GM23338 (cell line): ENCODE measurements around the gene CASKIN2. TPM values are rescaled to one million over a fixed set of nuclear protein-coding genes. Genes with fewer than 3 reads are reported as not detected.

Experiments used
- ATAC-seq: fragments of 200-7000 bp; cut with Tn5 transposase; 3 replicates; pipeline ENCODE4 v1.9.1; 2020
- DNase-seq: peaks from one replicate; pipeline ENCODE4 v3.0.0-alpha.2; 2015; ENCODE audit warnings: low spot score
- H2AFZ ChIP-seq: fragments of 200-600 bp; sonication (generic); 2 replicates; pipeline ENCODE4 v1.8.0; 2016; ENCODE audit warnings: antibody characterized with exemption, mild to moderate bottlenecking, moderate library complexity
- H3F3A ChIP-seq: fragments of 200-600 bp; sonication (generic); replicated peaks from 2 replicates; pipeline ENCODE4 v1.8.0; 2017; ENCODE audit warnings: antibody characterized with exemption, mixed run types, low read depth
- H3K27ac ChIP-seq: fragments of 200-600 bp; sonication (generic); 2 replicates; pipeline ENCODE4 v1.6.1; 2016; ENCODE audit warnings: low read depth
- H3K27me3 ChIP-seq: fragments of 200-600 bp; sonication (generic); 2 replicates; pipeline ENCODE4 v1.8.0; 2016; ENCODE audit warnings: mild to moderate bottlenecking, mixed run types, moderate library complexity; ENCODE audit not compliant: insufficient read depth
- H3K36me3 ChIP-seq: fragments of 200-600 bp; sonication (generic); 2 replicates; pipeline ENCODE4 v1.8.0; 2016; ENCODE audit warnings: mild to moderate bottlenecking; ENCODE audit not compliant: insufficient read depth
- H3K4me1 ChIP-seq: fragments of 200-600 bp; sonication (generic); 2 replicates; pipeline ENCODE4 v1.8.0; 2016; ENCODE audit warnings: mild to moderate bottlenecking, moderate library complexity; ENCODE audit not compliant: insufficient read depth
- H3K4me2 ChIP-seq: fragments of 200-600 bp; sonication (generic); 2 replicates; pipeline ENCODE4 v1.7.1; 2017; ENCODE audit warnings: mixed run types
- H3K4me3 ChIP-seq: fragments of 200-600 bp; sonication (generic); 2 replicates; pipeline ENCODE4 v1.6.1; 2016; ENCODE audit warnings: mixed run types
- H3K79me2 ChIP-seq: fragments of 200-600 bp; sonication (generic); replicated peaks from 2 replicates; pipeline ENCODE4 v1.8.0; 2017; ENCODE audit warnings: mild to moderate bottlenecking; ENCODE audit not compliant: insufficient read depth
- H3K9me2 ChIP-seq: fragments of 200-600 bp; sonication (generic); 2 replicates; pipeline ENCODE4 v1.8.0; 2017; ENCODE audit not compliant: insufficient read depth
- H4K20me1 ChIP-seq: fragments of 200-600 bp; sonication (generic); replicated peaks from 2 replicates; pipeline ENCODE4 v1.8.0; 2017; ENCODE audit warnings: mild to moderate bottlenecking; ENCODE audit not compliant: insufficient read depth
- H3K27ac Mint-ChIP-seq: 2 replicates; pipeline ENCODE4 v1.8.0; 2020; ENCODE audit warnings: inconsistent platforms, mild to moderate bottlenecking, moderate library complexity, mixed read lengths
- H3K27me3 Mint-ChIP-seq: 3 replicates; pipeline ENCODE4 v1.8.0; 2022; ENCODE audit warnings: low read depth, mild to moderate bottlenecking, moderate library complexity, mixed read lengths, inconsistent platforms; ENCODE audit not compliant: insufficient read depth, poor library complexity
- H3K36me3 Mint-ChIP-seq: 3 replicates; pipeline ENCODE4 v1.8.0; 2021; ENCODE audit warnings: low read depth, mild to moderate bottlenecking, inconsistent platforms, moderate library complexity, mixed read lengths
- H3K4me1 Mint-ChIP-seq: 3 replicates; pipeline ENCODE4 v1.8.0; 2020; ENCODE audit warnings: mild to moderate bottlenecking, inconsistent platforms, mixed read lengths
- H3K4me3 Mint-ChIP-seq: 3 replicates; pipeline ENCODE4 v1.8.0; 2021; ENCODE audit warnings: moderate library complexity, mild to moderate bottlenecking, inconsistent platforms, mixed read lengths
- H3K9me3 Mint-ChIP-seq: 3 replicates; pipeline ENCODE4 v1.8.0; 2020; ENCODE audit warnings: moderate library complexity, mild to moderate bottlenecking, inconsistent platforms, mixed read lengths
- CTCF ChIP-seq, 2 experiments: fragments of 200-600 bp in 1 of 2; sonication (generic) in 1 of 2; conservative IDR thresholded peaks; 2 replicates each; pipeline versions ENCODE4 v1.5.1 to v1.6.1; 2016 to 2017; ENCODE audit warnings: antibody characterized with exemption in 2 of 2, low read depth in 2 of 2, mild to moderate bottlenecking in 2 of 2, moderate library complexity in 1 of 2
- ETS1 ChIP-seq: IDR thresholded peaks from 2 replicates; pipeline ENCODE4 v1.6.1; 2016; ENCODE audit warnings: antibody characterized with exemption
- EZH2 ChIP-seq: fragments of 200-600 bp; sonication (generic); IDR thresholded peaks from one replicate; pipeline ENCODE4 v1.8.0; 2017; ENCODE audit warnings: antibody characterized with exemption, mild to moderate bottlenecking, low read depth; ENCODE audit not compliant: unreplicated experiment
- EZH2phosphoT487 ChIP-seq: fragments of 200-600 bp; sonication (generic); IDR thresholded peaks from one replicate; pipeline ENCODE4 v1.8.1; 2018; ENCODE audit warnings: antibody characterized with exemption; ENCODE audit not compliant: unreplicated experiment
- JUNB ChIP-seq: IDR thresholded peaks from one replicate; pipeline ENCODE4 v1.6.1; 2016; ENCODE audit warnings: antibody characterized with exemption; ENCODE audit not compliant: unreplicated experiment
- NANOG ChIP-seq: IDR thresholded peaks from 2 replicates; pipeline ENCODE4 v1.6.1; 2016; ENCODE audit warnings: antibody characterized with exemption, borderline replicate concordance
- POLR2AphosphoS5 ChIP-seq: IDR thresholded peaks from 2 replicates; pipeline ENCODE4 v1.6.1; 2016; ENCODE audit warnings: antibody characterized with exemption, low read depth
- REST ChIP-seq: IDR thresholded peaks from one replicate; pipeline ENCODE4 v1.6.1; 2018; ENCODE audit warnings: antibody characterized with exemption; ENCODE audit not compliant: unreplicated experiment
- STAT1 ChIP-seq: IDR thresholded peaks from one replicate; pipeline ENCODE4 v1.6.1; 2016; ENCODE audit warnings: antibody characterized with exemption; ENCODE audit not compliant: unreplicated experiment
- ZNF114 ChIP-seq: fragments of 250-450 bp; sonication (Bioruptor Pico); IDR thresholded peaks from 2 replicates; pipeline ENCODE4 v1.5.0; 2020; ENCODE audit warnings: mild to moderate bottlenecking, moderate library complexity
- ZNF462 ChIP-seq: fragments of 250-450 bp; sonication (Bioruptor Pico); IDR thresholded peaks from 2 replicates; pipeline ENCODE4 v1.5.0; 2020; ENCODE audit warnings: mild to moderate bottlenecking, moderate library complexity
- polyA plus RNA-seq: library from polyadenylated mRNA; unstranded; fragments of >200 nt; fragmentation: Nextera tagmentation; extraction: Ambion mirVana; gene quantifications from 2 replicates; pipeline ENCODE4 v1.2.1, GENCODE V29; 2016
- total RNA-seq: library from RNA; depleted of rRNA; stranded (reverse); fragments of >200 nt; shearing (Covaris generic); gene quantifications from 2 replicates; pipeline ENCODE4 v1.2.3, GENCODE V29; 2014

CASKIN2 gene
- total and polyA plus RNA-seq, 2 experiments from 2014 or later = 4.9 to 21.5 TPM

GRCh38 chr17:75472119-75472518, 43.2 kb downstream of the CASKIN2 start:
- no peak overlapping the region for H3K27ac Mint-ChIP-seq
- TF ChIP-seq ETS1 (no peak), EZH2phosphoT487 (no peak), REST (no peak), NANOG (no peak), POLR2AphosphoS5 (no peak), JUNB (no peak), STAT1 (no peak), EZH2 (no peak), ZNF114 (CRISPR knock-in tag) (no peak), CTCF (conservative IDR thresholded peaks at IDR 0.05; ENCODE audit: low read depth in 2 of 2) (no peak)
- Histone ChIP-seq H3K9me2 (no peaks in the 10 kb centered on the region), H3K4me1 (no peaks in the 10 kb centered on the region), H3F3A (no peaks in the 10 kb centered on the region), H3K27ac (no peak overlapping the region), H3K4me3 (no peak overlapping the region), H3K27me3 (no peaks in the 10 kb centered on the region), H4K20me1 (peaks cover 5% of the 10 kb centered on the region; the same call in 1 of the 2 replicates), H3K36me3 (no peaks in the 10 kb centered on the region), H2AFZ (no peak overlapping the region), H3K4me2 (no peak overlapping the region), H3K79me2 (no peaks in the 10 kb centered on the region)
- H3K4me1 Mint-ChIP-seq = no peaks in the 10 kb centered on the region; the same call in 2 of the 3 replicates
- peaks cover 4% of the 10 kb centered on the region for H3K27me3 Mint-ChIP-seq
- no peak for ATAC-seq
- DNase-seq = no peak
- no peaks in the 10 kb centered on the region for H3K9me3 Mint-ChIP-seq
- no peak overlapping the region for H3K4me3 Mint-ChIP-seq
- peaks cover 9% of the 10 kb centered on the region; the same call in 2 of the 3 replicates for H3K36me3 Mint-ChIP-seq

GRCh38 chr17:75471207-75471606, 44.1 kb downstream of the CASKIN2 start:
- H3K36me3 Mint-ChIP-seq = peaks cover 9% of the 10 kb centered on the region; the same call in 2 of the 3 replicates
- Histone ChIP-seq H3K27ac (no peak overlapping the region), H3K36me3 (no peaks in the 10 kb centered on the region), H2AFZ (no peak overlapping the region), H3K4me3 (no peak overlapping the region), H3K79me2 (peaks cover 6% of the 10 kb centered on the region), H3K4me2 (no peak overlapping the region), H3K9me2 (no peaks in the 10 kb centered on the region), H3F3A (no peaks in the 10 kb centered on the region), H3K4me1 (no peaks in the 10 kb centered on the region), H4K20me1 (peaks cover 5% of the 10 kb centered on the region; the same call in 1 of the 2 replicates), H3K27me3 (no peaks in the 10 kb centered on the region)
- no peaks in the 10 kb centered on the region; the same call in 2 of the 3 replicates for H3K4me1 Mint-ChIP-seq
- no peak for ATAC-seq
- peaks cover 4% of the 10 kb centered on the region for H3K27me3 Mint-ChIP-seq
- no peak for DNase-seq
- no peaks in the 10 kb centered on the region for H3K9me3 Mint-ChIP-seq
- no peak overlapping the region for H3K27ac Mint-ChIP-seq
- no peak overlapping the region for H3K4me3 Mint-ChIP-seq
- TF ChIP-seq ZNF462 (CRISPR knock-in tag) (no peak), EZH2phosphoT487 (no peak)
